HCT116 (cell line): Measurements from ENCODE around the gene EPS15. TPM values are rescaled to one million over a fixed set of nuclear protein-coding genes. Genes with fewer than 3 reads are reported as not detected.

Source experiments
- ATAC-seq: fragments of 200-7000 bp; cut with Tn5 transposase; 2 replicates; pipeline ENCODE4 v1.9.1; 2020; ENCODE audit warnings: mild to moderate bottlenecking, moderate library complexity
- BruUV-seq: library from RNA; stranded (reverse); fragments of 400-500 nt; replicated peaks from 2 replicates; lab custom pipeline; 2021; lab: Mats Ljungman, UMichigan
- CTCF ChIA-PET: fragments of 300-600 bp; sonication (Branson Sonifier 250); formaldehyde crosslinking; loops from one replicate; lab custom pipeline; 2021; ENCODE audit warnings: antibody characterized with exemption; lab: Charles Lee
- POLR2A ChIA-PET: fragments of 300-600, 350-600 bp; sonication (Branson Sonifier 250); formaldehyde crosslinking; loops from one replicate; lab custom pipeline; 2021; ENCODE audit warnings: antibody characterized with exemption; lab: Charles Lee
- RAD21 ChIA-PET, 2 experiments: fragments of 300-600 bp; sonication (Branson Sonifier 250); formaldehyde crosslinking; loops; one replicate each; lab custom pipeline; 2023; ENCODE audit warnings: low total read pairs in 2 of 2; ENCODE audit not compliant: uncharacterized antibody in 2 of 2, unreplicated experiment in 2 of 2, low non-redundant PET in 1 of 2; lab: Charles Lee
- DNase-seq: peaks from one replicate; pipeline ENCODE4 v3.0.0-alpha.2; 2010; ENCODE audit warnings: low read depth, low spot score
- H2AFZ ChIP-seq: fragments of 200-600 bp; shearing (Covaris generic), sonication (generic); 2 replicates; pipeline ENCODE4 v1.6.1; 2017; ENCODE audit warnings: low read depth, mixed run types, mixed read lengths, antibody characterized with exemption, low read length; ENCODE audit not compliant: poor library complexity, severe bottlenecking
- H3K27ac ChIP-seq: 2 replicates; pipeline ENCODE4 v1.5.1; 2012; ENCODE audit warnings: low read depth, low read length
- H3K27me3 ChIP-seq: fragments of 200-600 bp; sonication (generic); 2 replicates; pipeline ENCODE4 v1.6.1; 2016; ENCODE audit warnings: mixed run types, low read length, mixed read lengths; ENCODE audit not compliant: insufficient read depth
- H3K36me3 ChIP-seq, 2 experiments: fragments of 200-500 bp in 1 of 2; fragments of 200-600 bp in 1 of 2; sonication (Bioruptor generic) in 1 of 2; sonication (generic) in 1 of 2; 2 replicates each; pipeline versions ENCODE4 v1.5.1 to v1.6.1; 2014 to 2016; ENCODE audit warnings: low read length in 2 of 2, inconsistent platforms in 1 of 2, mixed read lengths in 1 of 2, mixed run types in 1 of 2; ENCODE audit not compliant: insufficient read depth in 2 of 2, control insufficient read depth in 1 of 2
- H3K4me1 ChIP-seq, 2 experiments: fragments of 200-600 bp in 1 of 2; sonication (generic) in 1 of 2; 2 replicates each; pipeline versions ENCODE4 v1.5.1 to v1.6.1; 2012 to 2017; ENCODE audit warnings: low read length in 2 of 2, inconsistent platforms in 1 of 2, mild to moderate bottlenecking in 1 of 2, mixed read lengths in 1 of 2, mixed run types in 1 of 2, moderate library complexity in 1 of 2; ENCODE audit not compliant: insufficient read depth in 2 of 2, control insufficient read depth in 1 of 2
- H3K4me2 ChIP-seq: fragments of 200-600 bp; sonication (generic); 2 replicates; pipeline ENCODE4 v1.6.1; 2017; ENCODE audit warnings: mixed run types, low read length, mixed read lengths
- H3K4me3 ChIP-seq, 2 experiments: fragments of 200-600 bp in 1 of 2; sonication (generic) in 1 of 2; replicated peaks in 1 of 2; 2 replicates each; pipeline ENCODE4 v1.5.1; 2011 to 2016; ENCODE audit warnings: low read length in 2 of 2, control low read depth in 1 of 2, low read depth in 1 of 2, mild to moderate bottlenecking in 1 of 2, mixed read lengths in 1 of 2, mixed run types in 1 of 2
- H3K79me2 ChIP-seq: fragments of 200-600 bp; sonication (generic); 2 replicates; pipeline ENCODE4 v1.6.1; 2017; ENCODE audit warnings: mild to moderate bottlenecking, mixed run types, low read length, moderate library complexity, mixed read lengths; ENCODE audit not compliant: insufficient read depth
- H3K9ac ChIP-seq: fragments of 200-600 bp; sonication (generic); 2 replicates; pipeline ENCODE4 v1.6.1; 2016; ENCODE audit warnings: low read length, mixed read lengths
- H3K9me2 ChIP-seq: fragments of 200-600 bp; sonication (generic), shearing (Covaris generic); 2 replicates; pipeline ENCODE4 v1.6.1; 2017; ENCODE audit warnings: mixed run types, mild to moderate bottlenecking, moderate library complexity; ENCODE audit not compliant: insufficient read depth
- H3K9me3 ChIP-seq, 2 experiments: fragments of 200-500 bp in 1 of 2; fragments of 200-600 bp in 1 of 2; sonication (Bioruptor generic) in 1 of 2; sonication (generic) in 1 of 2; 2 replicates each; pipeline ENCODE4 v1.6.1; 2014 to 2017; ENCODE audit warnings: low read length in 2 of 2, mixed read lengths in 2 of 2, inconsistent platforms in 1 of 2, low read depth in 1 of 2, mild to moderate bottlenecking in 1 of 2, mixed run types in 1 of 2, moderate library complexity in 1 of 2; ENCODE audit not compliant: control insufficient read depth in 1 of 2, insufficient read depth in 1 of 2
- H4K20me1 ChIP-seq: fragments of 200-600 bp; sonication (generic), shearing (Covaris generic); 2 replicates; pipeline ENCODE4 v1.6.1; 2017; ENCODE audit warnings: mixed run types, mild to moderate bottlenecking, moderate library complexity; ENCODE audit not compliant: insufficient read depth
- CBX3 ChIP-seq: IDR thresholded peaks from 2 replicates; pipeline ENCODE4 v1.6.1; 2012; ENCODE audit warnings: low read depth
- CTCF ChIP-seq, 3 experiments: fragments of 200-600 bp in 1 of 3; sonication (generic) in 1 of 3; IDR thresholded peaks in 2 of 3; conservative IDR thresholded peaks in 1 of 3; 2 replicates each; pipeline ENCODE4 v1.5.1; 2012 to 2017; ENCODE audit warnings: low read depth in 2 of 3, low read length in 2 of 3, antibody characterized with exemption in 1 of 3, borderline replicate concordance in 1 of 3, control low read depth in 1 of 3, mild to moderate bottlenecking in 1 of 3, mixed read lengths in 1 of 3, mixed run types in 1 of 3, moderate library complexity in 1 of 3; ENCODE audit not compliant: insufficient read depth in 1 of 3
- REST ChIP-seq: IDR thresholded peaks from 2 replicates; pipeline ENCODE4 v1.6.1; 2012; ENCODE audit warnings: low read depth
- ZFX ChIP-seq: fragments of 450-650 bp; IDR thresholded peaks from 2 replicates; pipeline ENCODE4 v1.6.1; 2017
- intact Hi-C: fragments of 100-400 bp; cut with micrococcal nuclease; formaldehyde crosslinking; loops from 2 replicates; pipeline ENCODE4 v1.10.0; 2022
- total RNA-seq: library from RNA; stranded (reverse); gene quantifications from one replicate; pipeline ENCODE4 v1.2.1, GENCODE V29; 2021; ENCODE audit not compliant: unreplicated experiment

The EPS15 gene
- total RNA-seq, 1 experiment from 2014 or later, result 41.2 TPM

- no peaks in the 10 kb centered on the region for H3K9me3 ChIP-seq
- H3K9me2 ChIP-seq, result no peaks in the 10 kb centered on the region
- no peaks in the 10 kb centered on the region for H4K20me1 ChIP-seq
- TF ChIP-seq CBX3 (no peak), ZFX (no peak), CTCF (IDR thresholded peaks at IDR 0.05 in 2 of 3, conservative IDR thresholded peaks at IDR 0.05 in 1 of 3; ENCODE audit: borderline replicate concordance in 1 of 3, insufficient read depth in 1 of 3, low read depth in 2 of 3, low read length in 2 of 3) (no peak), REST (no peak)
- DNase-seq, result no peak
- intact Hi-C loops, result loop anchor here (2.0 to 5.0 kb wide), 2 partner anchors 49 to 200 kb away; partner anchors contain the start of gene OSBPL9
- no peak for ATAC-seq
- ChIA-PET CTCF (no interaction called here), POLR2A (no interaction called here), RAD21 (no interaction called here)
- no peak overlapping the region for H2AFZ ChIP-seq
- no peak overlapping the region for H3K9ac ChIP-seq
- H3K27ac ChIP-seq, result no peak overlapping the region
- no TSS peak for BruUV-seq
- H3K36me3 ChIP-seq, result no peaks in the 10 kb centered on the region
- H3K79me2 ChIP-seq, result no peaks in the 10 kb centered on the region
- no peak overlapping the region for H3K4me2 ChIP-seq
- no peaks in the 10 kb centered on the region for H3K27me3 ChIP-seq
- H3K4me1 ChIP-seq, result peaks cover 38 to 50% of the 10 kb centered on the region in 2 experiments
- no peak overlapping the region for H3K4me3 ChIP-seq
Measured at GRCh38 chr1:51567653-51568052, 48.6 kb upstream of the EPS15 start.
